HG03039 (cell line): ENCODE data around the gene DNMT3A.
"Not testable (repeated sequence)": the region's sequence is repeated elsewhere in the genome, so short reads cannot be mapped to it uniquely, and the experiment has no call there.

Experiments used
- ATAC-seq: cut with Tn5 transposase; IDR thresholded peaks from one replicate; pipeline ENCODE4 v1.9.1; 2021; ENCODE audit warnings: mild to moderate bottlenecking, moderate library complexity; ENCODE audit not compliant: unreplicated experiment

DNMT3A gene

DNA sequence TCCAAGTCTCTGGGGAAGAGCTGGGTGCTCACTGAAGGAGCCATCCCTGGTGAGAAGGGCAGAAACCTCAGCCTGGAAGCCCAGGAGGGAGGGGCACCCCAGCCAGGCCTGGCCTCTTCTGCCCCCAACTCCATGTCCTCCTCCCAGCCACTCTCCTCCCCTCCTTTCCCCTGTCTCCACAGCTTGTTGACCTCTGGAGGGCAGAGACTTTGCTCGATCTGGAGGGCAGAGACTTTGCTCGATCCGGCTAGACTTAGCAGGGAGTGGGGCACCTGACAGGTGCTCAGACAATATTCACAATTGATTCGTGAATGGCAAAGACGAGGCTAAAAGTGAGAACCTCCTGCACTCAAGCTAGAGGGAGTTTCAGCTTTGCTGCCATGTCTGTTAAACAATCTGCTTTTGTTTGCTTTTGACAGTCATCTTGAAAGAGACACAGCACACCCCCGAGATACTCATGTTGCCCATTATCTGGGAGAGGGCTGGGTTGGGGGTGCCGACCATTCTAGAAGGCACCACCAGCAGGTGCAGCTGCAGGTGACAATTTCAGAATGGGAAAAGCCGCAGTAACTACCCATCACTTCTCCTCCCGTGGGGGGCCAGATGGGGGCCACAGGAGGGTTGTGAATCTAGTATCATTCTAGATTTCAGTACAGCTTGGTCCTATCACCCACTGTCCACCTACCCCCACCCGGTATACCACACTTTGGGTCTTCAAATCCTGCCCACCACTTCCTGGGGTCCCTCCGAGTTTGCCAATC is 54.8 kb downstream of the DNMT3A start:
- no peak for ATAC-seq

DNA sequence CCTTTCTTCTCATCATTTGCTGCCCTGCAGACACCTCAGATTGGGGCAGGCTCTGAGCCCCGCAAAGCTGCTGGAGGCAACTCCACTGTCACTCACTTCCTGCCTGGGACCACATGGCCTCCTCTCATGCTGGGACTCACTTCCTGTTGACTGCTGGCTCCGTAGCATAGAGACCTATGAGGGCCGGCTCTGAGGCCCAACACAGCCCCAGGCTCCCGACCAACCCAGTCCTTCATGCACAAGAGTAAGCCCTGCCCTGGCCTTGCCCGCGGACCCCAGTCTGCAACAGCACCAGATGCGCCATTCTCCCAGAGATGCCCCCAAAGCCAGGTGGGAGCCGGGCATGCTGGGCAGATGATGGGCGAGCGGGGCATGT is 55.7 kb downstream of the DNMT3A start:
- ATAC-seq, result no peak

DNA sequence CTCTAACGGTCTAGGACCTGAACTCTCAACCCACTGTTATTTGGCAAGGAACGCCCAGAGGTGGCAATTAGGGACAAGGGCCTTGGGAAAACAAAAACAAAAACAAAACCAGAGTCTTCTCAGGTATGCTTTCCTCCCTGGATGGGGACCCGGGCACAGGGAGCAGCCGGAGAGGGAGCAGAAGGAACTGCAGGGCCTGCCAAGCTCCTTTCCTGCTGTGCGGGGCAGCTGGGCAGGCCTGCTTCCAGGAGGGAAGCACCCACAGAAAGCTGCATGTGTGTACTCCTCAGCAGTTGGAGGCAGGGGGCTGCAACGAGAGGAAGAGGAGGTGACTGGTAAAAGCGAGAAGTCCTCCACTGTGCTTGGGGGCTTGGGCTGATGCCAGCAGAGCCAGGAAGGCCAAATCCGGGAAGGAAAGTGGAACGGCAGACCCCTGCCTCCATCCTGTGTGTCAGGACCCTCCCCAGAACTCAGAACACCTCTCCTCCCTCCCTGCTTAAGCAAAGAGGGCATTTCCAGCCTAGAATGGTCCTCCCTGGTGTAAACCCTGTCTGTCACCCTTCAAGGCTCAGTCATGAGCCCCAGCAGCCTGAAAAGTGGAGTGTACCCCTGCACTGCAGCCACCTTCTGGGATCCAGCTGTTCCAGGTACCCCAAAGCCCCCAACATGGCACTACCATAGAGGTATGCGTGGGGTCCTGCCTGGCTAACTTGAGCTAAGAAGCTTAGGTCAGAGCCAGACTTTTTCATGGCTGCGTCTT is 56.3 kb downstream of the DNMT3A start:
- ATAC-seq, result no peak

DNA sequence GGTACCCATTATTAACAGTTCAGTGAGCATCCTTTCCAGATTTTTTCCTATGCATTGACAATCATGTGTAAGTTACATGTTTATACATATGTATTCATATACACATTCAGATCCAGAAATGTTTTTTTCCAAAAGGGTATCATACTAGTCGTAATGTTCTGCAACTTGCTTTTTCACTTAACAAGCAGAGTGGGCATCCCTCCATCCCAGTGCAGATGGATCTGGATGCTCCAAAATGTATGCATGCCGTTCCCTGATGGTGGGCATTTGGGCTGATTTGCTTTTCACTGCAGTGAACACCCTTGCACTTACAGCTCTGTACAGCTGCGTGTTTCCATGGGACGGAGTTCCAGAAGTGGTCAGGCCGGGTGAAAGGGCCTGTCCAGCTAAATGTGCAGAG is 57.0 kb downstream of the DNMT3A start:
- no peak for ATAC-seq

DNA sequence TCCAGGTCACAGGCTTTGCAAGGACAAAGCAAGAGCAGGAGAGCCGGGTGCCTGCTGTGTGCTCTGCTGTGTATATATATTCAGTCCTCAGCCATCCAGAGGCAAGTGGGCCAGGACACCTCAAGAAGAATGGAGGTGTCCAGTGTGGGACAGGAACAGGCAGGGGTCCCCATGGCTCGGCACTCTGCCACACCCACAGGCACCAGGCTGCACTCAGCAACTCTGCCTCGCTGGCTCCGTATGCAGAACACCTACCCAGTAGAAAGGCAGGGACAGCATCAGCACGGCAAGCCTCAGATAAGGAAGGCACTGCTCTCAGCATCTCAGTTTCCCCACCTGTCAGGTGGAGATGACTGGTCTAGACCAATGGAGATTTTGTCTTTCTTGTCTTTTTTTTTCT is 57.8 kb downstream of the DNMT3A start:
- no peak for ATAC-seq

DNA sequence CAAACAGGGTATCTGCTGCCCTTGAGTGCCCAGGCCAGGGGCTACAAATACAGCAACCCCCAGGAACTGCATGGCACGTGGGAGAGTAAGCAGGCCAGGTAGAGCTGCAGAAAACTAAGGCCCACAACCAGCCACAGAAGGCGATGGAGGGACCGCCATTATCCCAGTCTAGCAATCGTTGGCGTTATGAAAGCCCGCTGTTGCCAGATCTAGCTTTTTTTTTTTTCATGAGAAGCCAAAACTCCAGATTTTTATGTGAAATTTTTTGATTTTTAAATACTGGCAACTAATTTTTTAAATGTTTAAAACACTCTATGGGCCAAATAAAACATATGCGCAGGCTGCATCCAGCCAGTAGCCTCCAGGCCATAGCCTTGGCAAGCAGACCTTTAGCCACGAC is 59.8 kb downstream of the DNMT3A start:
- ATAC-seq, result no peak

DNA sequence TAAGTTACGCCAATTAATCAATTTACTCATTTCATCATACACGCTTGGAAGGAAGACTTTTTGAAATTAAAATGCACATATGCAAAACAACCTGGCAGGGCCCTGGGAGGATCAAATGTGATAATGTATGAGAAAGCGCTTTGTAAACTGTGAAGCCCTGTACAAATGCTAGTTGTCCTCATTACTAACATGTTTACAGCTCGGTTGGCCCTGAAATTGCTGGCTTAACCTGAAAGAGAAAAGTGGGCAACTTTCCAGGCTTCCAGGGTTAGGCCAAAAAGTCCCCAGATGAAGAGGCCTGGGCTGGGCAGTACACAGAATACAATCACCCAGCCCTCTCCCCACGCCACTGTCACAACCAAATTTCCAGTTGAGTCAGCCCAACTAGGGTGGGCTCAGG is 60.2 kb downstream of the DNMT3A start:
- no peak for ATAC-seq

DNA sequence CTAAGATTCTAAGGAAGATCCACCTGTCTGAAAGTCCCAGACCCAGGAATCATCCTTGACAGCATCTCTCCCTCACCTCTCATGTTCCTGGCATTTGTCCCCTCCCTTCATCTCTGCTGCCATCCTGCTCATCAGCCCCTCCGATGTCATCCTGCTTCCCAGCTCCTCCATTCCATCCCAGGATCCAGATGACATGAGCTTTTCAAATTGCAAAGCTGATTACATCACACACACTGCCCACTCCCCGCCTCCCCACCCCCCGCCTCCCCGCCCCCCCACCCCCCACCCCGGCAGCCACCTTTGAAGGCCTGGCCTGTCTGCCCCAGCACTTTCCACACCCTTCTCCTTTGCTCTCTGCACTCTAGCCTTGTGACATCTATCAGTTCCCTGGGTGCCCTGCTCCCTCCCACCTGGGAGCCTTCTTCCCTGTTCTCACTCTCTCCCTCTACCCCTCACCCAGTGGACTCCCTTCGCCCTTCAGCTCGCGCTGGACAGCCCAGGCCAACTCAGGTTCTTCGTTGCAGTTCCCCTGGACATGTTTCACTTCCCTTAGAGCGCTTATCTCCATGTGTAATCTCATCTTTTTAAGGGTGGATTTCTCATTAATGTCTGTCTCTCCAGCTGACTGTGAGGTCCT is 61.6 kb downstream of the DNMT3A start:
- ATAC-seq, result no peak

DNA sequence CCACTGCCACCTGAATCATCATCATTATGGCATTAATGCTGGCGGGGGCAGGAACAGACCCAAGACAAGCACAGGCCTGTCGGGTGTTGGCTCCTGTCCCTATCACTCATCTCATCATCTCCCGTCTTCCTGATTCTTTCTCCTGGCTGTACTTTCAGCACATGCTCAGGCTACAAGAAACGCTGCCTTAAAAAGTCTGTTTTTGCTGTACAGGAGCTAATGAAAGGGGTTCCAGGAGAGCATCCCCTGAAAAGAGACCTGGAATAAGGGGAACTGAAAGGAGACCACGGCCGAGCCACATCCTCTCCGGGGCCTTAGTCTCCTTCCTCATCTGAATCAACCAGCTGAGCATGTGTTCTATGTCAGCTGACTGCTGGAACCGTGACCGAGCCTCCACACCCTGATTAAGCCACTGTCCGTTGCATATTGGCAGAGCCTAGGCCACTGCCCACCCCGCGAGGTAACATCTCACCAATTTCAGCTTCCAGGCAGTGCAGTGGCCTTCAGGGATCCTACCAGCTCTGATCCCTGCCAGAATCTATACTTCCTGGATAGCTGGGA is 62.6 kb downstream of the DNMT3A start:
- peak; percentile 49 for ATAC-seq

DNA sequence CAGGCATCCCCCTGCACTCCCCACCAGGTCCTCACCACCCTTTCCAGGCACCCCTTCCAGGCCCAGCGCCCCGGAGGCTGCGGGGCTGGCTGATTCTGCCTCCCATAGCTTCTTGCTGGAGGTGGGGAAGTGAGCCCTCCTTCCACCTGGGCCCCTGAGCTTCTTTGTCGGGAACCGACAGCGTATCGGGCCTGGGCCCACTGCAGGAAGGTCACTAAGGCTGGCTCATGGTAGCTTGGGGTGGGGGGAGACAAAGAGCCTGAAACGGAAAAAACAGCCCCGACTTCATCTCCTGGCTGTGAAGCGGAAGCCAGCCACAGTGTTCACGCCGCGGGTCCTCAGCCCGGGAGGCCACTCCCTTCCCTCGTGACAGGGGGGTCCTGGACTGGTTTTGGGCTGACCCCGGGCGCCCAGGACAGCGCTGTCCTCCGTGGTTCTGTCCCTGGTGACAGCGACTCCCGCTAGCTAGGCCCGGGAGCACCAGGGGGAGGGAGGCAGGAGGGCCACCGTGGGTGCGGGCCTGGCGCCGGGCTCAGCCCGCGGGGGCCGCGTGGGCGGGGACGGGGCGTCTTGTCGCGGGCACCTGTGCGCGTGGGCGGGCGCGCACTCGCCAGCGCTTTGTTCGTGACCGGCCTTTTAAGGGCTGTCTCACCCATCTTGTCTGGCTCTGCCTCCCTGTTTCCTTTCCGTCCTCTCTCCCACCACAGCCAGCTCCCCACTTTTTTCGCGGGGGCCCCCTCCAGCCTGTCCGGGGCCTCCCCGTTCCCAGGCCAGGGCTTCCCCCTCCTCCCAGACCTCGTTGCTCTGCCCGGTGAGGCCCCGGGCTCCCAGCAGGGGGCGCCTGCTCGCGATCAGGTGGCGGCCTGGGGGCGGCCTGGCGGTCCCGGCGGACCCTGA is 64.9 kb downstream of the DNMT3A start:
- peak; percentile 40 for ATAC-seq

DNA sequence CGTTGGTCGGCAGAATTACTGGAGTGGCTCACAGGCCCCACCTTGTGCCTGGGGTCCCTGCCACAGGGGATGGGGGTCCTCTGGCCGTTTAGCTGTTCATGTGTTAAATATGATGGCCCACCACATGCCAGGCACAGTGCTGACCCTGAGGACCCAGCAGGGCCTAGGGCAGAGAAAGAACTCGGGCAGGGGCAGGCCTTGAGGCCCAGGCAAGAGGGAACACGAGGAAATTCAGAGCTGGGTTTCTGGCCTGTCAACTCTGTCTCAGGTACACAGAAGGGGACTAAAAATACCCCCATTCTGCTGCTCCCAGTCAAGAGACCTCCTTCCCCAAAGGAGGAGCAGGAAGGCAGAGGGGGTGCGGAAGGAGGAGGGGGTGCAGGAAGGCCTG is 66.2 kb downstream of the DNMT3A start:
- no peak for ATAC-seq

DNA sequence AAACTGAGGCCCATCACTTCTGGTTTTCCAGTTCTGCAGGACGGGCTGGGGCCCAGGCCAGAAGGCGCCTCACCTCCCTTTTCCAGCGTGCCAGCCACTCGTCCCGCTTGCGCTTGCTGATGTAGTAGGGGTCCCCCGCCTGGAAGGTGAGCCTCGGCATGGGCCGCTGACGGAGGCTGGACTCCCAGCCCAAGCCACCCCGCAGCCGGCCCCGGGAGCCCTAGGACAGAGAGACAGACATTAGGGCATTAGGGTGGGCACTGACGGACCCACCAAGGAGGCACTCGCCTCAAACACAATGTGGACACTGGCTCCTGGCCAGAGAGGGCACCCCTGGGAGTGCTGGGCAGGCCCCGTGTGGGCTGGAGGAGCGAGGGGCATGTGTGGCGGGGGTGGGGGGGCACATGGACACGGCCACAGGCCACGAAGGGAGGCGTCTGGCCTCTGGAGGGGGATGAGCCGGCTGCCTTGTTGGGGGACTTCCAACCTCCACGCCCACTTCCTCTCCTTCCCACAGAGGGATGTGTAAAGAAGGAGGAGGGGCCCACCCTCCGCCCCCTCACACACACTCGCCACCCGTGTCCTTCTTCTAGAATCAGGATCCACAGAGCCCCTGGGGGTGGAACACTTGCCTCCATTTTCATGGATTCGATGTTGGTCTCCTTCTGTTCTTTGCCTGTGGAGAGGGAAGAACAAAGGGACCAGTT is 66.7 kb downstream of the DNMT3A start:
- no peak for ATAC-seq

DNA sequence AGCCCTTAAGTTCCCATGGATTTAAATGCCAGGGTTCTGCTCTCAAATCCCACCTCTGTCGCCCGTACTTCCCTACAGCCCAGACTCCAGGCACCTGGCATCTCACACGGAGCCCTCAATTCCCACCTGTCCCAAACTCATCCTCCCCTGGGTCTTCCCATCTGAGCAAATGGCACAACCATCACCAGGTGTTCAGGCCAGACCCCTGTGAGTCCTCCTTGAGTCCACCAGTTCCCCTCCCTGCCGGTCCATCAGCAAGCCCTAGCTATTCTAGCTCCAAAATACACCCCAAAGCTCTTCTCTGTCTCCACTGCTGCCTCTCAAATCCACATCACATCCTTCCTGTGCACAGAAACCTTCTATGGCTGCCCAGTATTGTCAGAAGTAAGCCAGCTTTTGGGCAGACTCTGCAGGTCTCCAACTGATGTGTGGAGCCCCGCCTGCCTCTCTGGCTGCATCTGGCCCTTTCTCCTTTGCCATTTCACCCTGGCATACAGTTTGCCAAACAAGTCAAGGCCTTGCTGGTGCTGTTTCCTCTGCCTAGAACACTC is 67.7 kb downstream of the DNMT3A start:
- ATAC-seq, result no peak

DNA sequence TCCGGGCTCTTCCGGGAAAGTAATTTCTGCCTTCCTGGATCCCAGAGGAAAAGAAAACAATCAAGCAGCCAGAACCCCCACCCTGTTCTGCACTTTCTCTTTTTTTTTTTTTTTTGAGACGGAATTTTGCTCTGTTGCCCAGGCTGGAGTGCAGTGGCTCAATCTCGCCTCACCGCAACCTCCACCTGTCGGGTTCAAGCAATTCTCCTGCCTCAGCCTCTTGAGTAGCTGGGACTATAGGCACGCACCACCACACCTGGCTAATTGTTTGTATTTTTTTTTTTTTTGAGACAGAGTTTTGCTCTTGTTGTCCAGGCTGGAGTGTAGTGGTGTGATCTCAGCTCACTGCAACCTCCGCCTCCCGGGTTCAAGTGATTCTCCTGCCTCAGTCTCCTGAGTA is 69.0 kb downstream of the DNMT3A start:
- ATAC-seq, result not testable (repeated sequence)

DNA sequence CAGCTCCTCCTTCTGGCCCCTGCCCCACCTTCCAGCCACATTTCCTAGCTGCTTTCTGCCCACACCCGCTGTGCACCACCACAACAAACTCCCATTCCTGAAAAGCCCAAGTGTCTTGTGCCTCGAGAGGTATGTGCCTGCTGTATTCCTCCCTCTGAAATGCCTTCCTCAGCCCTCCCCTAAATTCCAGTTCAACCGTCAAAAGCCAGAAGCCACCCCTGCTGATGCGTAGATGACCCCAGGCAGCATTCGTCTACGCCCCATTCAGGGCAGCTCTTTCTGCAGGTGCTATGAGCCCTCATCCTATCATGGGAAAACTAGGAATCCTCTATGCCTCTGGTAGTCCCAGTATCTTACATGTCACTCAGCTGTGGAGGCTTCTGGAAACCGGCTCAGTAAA is 71.7 kb downstream of the DNMT3A start:
- no peak for ATAC-seq

DNA sequence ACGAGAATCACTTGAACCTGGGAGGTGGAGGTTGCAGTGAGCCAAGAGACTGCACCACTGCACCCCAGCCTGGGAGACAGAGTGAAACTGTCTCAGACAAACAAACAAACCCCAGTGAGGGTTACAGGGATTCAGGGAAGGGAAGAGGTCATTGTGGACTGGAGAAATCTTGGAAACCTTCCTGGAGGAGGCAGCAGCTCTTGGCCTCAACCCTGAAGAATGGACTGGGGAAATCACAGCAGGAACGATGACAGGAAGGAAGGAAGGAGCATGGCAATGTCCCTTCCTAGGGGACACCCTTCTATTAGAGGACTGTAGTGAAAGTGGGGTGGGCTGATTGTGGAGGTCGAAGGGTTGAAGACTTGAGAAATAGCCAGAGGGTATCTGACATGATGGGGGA is 72.5 kb downstream of the DNMT3A start:
- ATAC-seq, result no peak

DNA sequence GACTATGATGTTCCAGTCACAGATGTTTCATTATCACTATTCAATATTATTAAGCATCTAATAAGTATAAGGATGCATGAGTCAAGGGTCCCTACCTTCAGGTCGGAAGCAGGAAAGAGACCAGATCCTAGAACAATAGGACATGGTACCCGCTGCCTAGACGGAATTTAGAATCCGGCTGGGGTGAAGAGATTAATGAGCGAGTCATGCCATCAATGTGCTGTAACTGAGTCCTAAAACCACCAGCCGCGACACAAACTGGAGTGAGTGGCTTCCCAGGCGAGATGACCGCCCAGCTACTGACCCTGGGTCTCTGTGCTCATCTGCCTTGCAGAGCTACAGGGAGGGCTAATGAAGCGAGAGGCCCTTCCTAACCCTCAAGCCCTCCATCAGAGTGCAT is 73.6 kb downstream of the DNMT3A start:
- ATAC-seq, result no peak

DNA sequence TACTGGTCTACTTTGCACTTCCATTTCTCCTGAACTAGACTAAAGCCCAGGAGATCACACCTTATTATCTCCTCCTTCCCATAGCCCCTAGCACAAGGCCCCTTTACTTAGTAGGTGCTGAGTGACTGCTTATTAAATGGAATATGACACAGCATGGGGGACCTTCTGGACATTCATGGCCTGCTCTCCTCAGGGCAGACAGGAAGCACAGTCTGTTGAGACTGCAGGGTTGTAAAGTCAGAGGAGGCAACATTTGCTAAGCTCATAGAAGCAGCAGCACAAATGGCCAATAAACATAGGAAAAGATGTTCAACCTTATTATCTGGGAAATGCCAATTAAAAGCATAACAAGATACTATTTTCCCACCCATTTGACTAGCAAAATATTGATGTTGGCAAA is 75.3 kb downstream of the DNMT3A start:
- ATAC-seq, result no peak

DNA sequence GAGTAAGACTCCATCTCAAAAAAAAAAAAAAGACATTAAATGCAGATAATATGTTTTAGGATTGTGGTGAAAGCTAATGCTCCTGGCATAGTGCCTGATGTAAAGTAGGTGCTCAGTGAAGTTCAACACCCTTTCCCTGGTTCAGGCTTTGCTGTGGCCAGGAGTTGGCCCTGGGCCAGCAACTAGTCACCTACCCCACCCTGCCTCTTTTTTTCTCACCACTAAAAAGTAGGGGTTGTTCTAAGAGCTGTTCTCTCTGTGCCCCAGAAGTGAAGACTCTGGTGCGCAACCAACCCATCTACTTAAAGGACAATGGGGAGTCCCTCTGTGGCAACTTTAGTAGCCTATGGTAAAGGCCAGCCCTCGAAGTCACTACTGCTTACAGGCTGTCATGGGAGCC is 75.9 kb downstream of the DNMT3A start:
- no peak for ATAC-seq

DNA sequence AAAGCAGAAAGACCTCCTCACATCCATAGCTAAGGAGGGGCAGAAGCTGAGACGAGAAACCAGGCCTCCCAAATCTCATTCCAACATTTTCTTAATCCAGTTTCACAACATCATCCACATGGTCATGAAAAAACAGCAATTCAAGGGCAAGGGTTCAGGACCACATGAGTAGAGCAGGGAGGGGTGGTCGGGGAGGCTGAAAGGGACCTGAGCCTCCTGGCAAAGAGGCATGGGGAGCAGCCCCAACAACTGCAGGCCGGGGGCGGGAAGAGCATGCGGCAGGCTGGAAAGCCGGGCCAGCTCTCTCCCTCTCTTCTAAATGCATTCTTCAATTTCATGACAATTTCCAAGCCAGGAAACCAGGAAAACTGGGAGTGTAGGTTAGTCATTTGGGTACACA is 76.7 kb downstream of the DNMT3A start:
- no peak for ATAC-seq
